Measurements from ENCODE around the gene ELOVL5.
"Not testable (repeated sequence)": the region's sequence is repeated elsewhere in the genome, so short reads cannot be mapped to it uniquely, and the experiment has no call there.

Gene ELOVL5

GRCh38 chr6:53327017-53327395, 21.7 kb downstream of the ELOVL5 start:
- no peak for DNase-seq

DNA sequence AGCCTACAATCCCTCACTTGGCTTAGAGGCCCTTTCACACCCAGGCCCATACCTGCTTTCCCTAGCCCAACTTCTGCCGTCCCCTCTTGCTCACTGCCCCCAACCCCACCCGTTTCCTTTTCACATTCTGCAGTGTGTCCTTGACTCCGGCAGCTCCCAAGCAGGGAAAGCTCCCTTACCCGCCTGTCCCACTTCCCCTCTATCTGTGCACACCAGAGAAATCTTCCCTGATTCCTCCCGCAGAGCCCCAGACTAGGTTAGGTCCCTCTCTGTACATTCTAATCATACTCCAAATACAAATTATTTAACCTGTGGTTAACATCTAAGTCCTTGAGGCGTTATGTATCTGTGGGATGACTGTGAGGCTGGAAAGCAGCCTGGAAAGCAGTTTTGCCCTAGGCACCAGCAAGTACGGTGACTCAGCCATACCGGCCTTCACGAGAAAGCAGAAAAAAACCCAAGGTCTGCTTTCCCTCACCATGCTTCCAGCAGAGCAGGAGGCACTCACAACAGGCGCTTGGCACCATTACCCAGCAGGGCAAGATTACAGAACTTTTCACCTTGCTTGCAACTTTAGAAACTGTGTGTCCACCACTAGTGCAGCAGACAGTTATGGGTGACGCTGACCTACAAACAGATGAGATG, 22.3 kb downstream of the ELOVL5 start:
- DNase-seq = no peak

- no peak for DNase-seq
Measured at GRCh38 chr6:53325785-53326184, 23.0 kb downstream of the ELOVL5 start.

- DNase-seq = no peak
Measured at GRCh38 chr6:53322188-53323029, 26.3 kb downstream of the ELOVL5 start.

DNA sequence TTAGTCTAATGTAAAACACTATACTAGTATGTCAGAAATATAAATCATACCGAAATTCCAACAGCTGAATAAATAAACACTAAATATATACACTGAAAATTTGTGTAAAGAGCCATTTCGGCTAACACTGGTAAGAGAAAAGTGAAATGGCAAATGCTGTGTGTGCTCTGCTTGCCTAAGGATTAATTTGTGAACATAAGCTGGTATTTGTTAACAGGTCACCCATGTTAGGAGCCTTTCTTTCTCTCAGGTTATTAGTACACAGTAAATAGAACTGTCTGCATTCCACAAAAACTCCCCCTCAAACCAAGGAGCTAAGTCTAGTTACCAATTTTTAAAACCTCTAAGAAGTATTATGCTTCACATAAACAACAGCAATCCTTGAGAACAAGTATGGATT, 27.0 kb downstream of the ELOVL5 start:
- DNase-seq = no peak

DNA sequence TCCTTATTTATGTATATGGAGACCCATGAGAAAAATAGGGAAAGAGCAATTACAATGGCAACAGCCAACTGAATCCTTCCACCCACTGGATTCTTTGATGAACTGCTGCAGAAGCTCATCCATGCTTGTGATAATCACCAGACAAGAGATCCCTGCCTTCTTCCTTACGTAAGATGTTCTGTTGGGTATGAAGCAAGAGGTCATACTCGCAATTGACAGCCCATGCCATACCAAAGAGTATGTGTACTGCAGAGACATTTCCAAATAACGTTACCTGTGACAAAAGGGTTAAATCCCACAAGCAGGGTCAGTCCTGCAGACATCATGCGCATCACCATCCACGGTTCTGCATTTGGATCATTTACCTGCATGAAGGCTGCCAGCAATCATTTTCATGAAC, 27.8 kb downstream of the ELOVL5 start:
- no peak for DNase-seq

- no peak for DNase-seq
Measured at GRCh38 chr6:53318429-53318828, 30.3 kb downstream of the ELOVL5 start.

DNA sequence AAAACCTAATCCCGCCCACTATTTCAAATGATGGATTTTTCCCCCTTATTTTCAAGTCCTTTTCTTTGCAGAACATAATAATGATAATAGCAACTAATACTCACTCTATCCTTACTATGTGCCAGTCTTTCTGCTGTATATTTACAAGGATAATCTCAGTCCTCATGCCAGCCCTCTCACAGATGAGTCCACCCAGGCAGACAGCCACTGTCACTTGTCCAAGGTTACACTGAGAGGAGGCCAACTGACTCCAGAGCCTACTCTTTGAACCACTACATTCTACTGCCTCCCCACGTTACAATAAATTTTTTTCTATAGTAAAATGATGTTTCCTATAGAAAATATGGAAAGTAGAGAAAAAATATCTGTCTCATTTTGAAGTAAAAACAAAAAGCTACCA, 30.9 kb downstream of the ELOVL5 start:
- DNase-seq = no peak

- DNase-seq = not testable (repeated sequence)
Measured at GRCh38 chr6:53317299-53317698, 31.5 kb downstream of the ELOVL5 start.

GRCh38 chr6:53316142-53316541, 32.6 kb downstream of the ELOVL5 start:
- no peak for DNase-seq

- DNase-seq = no peak
Measured at GRCh38 chr6:53315086-53315724, 33.5 kb downstream of the ELOVL5 start.

DNA sequence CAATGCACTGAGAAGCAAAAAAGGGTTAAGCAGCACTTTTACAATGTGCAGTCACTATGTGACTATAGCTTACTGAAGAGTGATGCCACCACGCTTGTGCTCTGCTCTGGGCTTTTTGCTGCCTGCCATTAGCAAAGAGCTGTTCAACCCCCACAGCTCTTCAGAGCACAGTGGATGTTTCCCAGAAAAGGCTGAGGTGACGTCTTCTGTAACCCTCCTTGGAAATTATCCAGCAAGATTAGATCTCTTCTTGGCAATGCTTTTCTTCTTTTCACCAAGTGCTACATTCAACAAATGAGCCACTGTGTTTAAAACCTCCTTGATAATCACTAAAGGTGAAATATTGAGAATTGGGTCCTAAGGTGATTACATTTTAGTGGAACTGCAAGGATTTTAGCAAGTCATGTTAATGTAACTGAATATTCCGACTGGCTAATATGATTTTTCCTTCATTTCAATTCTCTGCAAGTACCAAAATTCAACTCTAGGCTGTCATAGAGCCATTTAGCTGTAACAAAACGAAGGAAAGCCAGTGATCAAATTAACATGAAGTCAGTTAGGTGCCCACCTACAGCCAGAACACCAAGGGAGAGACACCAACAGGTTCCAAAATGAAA, 34.9 kb downstream of the ELOVL5 start:
- no peak for DNase-seq

- DNase-seq = no peak
Measured at GRCh38 chr6:53312355-53312754, 36.4 kb downstream of the ELOVL5 start.

DNA sequence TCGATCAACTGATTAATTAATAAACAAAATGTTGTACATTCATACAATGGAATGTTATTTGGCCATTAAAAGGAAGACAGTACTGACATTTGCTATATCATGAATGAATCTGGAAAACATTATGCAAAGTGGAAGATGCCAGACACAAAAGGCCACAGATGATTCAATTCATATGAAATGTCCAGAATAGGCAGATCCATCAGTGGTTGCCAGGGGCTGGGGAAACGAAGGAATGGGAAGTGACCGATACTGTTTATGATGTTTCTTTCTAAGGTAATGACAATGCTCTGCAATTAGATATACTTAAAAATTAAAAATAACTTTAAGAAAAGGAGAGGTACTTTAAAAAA, 37.2 kb downstream of the ELOVL5 start:
- no peak for DNase-seq

GRCh38 chr6:53310771-53311585, 37.8 kb downstream of the ELOVL5 start:
- no peak for DNase-seq

DNA sequence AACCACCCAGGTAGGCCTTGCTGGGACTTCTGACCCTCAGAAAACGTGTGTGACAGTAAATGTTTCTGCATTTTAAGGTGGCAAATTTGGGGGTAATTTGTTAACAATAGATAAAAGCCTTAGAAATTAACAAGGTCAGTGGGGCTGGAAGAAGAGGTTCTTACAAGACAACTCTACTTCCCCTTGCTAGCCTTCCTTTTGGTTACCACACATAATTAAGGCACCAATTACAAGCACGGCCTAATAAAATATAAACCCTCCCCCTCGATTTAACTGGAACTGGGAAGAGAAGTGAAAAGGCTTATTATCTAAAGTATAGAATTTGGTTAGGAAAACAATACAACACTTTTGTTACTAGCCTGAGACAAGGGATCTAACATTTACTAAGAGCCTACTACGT, 38.8 kb downstream of the ELOVL5 start:
- DNase-seq = no peak

- DNase-seq = no peak
Measured at GRCh38 chr6:53309059-53309900, 39.5 kb downstream of the ELOVL5 start.

GRCh38 chr6:53306819-53307347, 41.9 kb downstream of the ELOVL5 start:
- no peak for DNase-seq

GRCh38 chr6:53306217-53306616, 42.5 kb downstream of the ELOVL5 start:
- not testable (repeated sequence) for DNase-seq

- not testable (repeated sequence) for DNase-seq
Measured at GRCh38 chr6:53305506-53306005, 43.2 kb downstream of the ELOVL5 start.

GRCh38 chr6:53304953-53305352, 43.8 kb downstream of the ELOVL5 start:
- DNase-seq = not testable (repeated sequence)

Data from activated effector memory CD4-positive, alpha-beta T cell treated with anti-CD3 and anti-CD28 coated beads, Interleukin-2, amount 50 U/mL, for 16 hours (primary cell).